ENCODE measurements around the gene CYSTM1. TPM values are rescaled to one million over a fixed set of nuclear protein-coding genes. Genes with fewer than 3 reads are reported as not detected.

Gene CYSTM1
- total RNA-seq, 1 experiment from 2014 or later = 43.3 TPM

GRCh38 chr5:140245926-140246325 is 70.9 kb downstream of the CYSTM1 start:
- POLR2A ChIA-PET (ENCODE audit: unreplicated experiment) = interaction anchor here (1.0 kb wide), 1 partner anchor 100 kb away, joined by 3 read pairs; the partner anchor contains the start of gene HBEGF
- no peak for ATAC-seq
- CTCF ChIA-PET = interaction anchor here (0.6 to 5.2 kb wide), 3 partner anchors 49 to 113 kb away, joined by 3 to 95 read pairs (median 3); partner anchors contain the start of gene HBEGF
- H4K20me1 ChIP-seq (ENCODE audit: low read length) = no peaks in the 10 kb centered on the region; the same call in 1 of the 2 replicates
- H3K9me3 ChIP-seq (ENCODE audit: low read length) = no peaks in the 10 kb centered on the region
- no peak for TF ChIP-seq CTCF (conservative IDR thresholded peaks at IDR 0.05; ENCODE audit: low read depth, low read length)
- no peak for TF ChIP-seq EZH2phosphoT487 (IDR thresholded peaks at IDR 0.05; ENCODE audit: borderline replicate concordance, low read length)
- no peak for TF ChIP-seq EZH2 (IDR thresholded peaks at IDR 0.05; ENCODE audit: low read length, unreplicated experiment)
- peaks cover 35% of the 10 kb centered on the region for H3K79me2 ChIP-seq (ENCODE audit: low read length)
- H3K4me2 ChIP-seq (ENCODE audit: low read length) = peak overlapping the region; percentile 61
- no peak for DNase-seq
- BruUV-seq (replicated peaks) = no TSS peak
- no peak overlapping the region for H2AFZ ChIP-seq (ENCODE audit: low read length)
- peak overlapping the region; percentile 90 for H3K27ac ChIP-seq (ENCODE audit: low read length)
- H3K9ac ChIP-seq (ENCODE audit: low read length) = peak overlapping the region; percentile 69
- H3K36me3 ChIP-seq (ENCODE audit: low read depth, low read length) = peaks cover 8% of the 10 kb centered on the region; the same call in 1 of the 2 replicates
- no peaks in the 10 kb centered on the region for H3K9me2 ChIP-seq (replicated peaks; ENCODE audit: low read length)
- intact Hi-C loops (cut with micrococcal nuclease) = loop anchor here (2.0 kb wide), 1 partner anchor 47 kb away; no protein-coding TSS in a partner anchor
- peaks cover 55% of the 10 kb centered on the region for H3K4me1 ChIP-seq (ENCODE audit: insufficient read depth, low read length)
- H3K4me3 ChIP-seq (ENCODE audit: low read length) = no peak overlapping the region
- no peaks in the 10 kb centered on the region for H3K27me3 ChIP-seq (ENCODE audit: low read length)
- peaks cover 10% of the 10 kb centered on the region for H3F3A ChIP-seq (ENCODE audit: low read length, unreplicated experiment)

GRCh38 chr5:140246378-140247122 is 71.6 kb downstream of the CYSTM1 start:
- POLR2A ChIA-PET (ENCODE audit: unreplicated experiment) = interaction anchor here (1.0 kb wide), 1 partner anchor 100 kb away, joined by 3 read pairs; the partner anchor contains the start of gene HBEGF
- peak overlapping the region; percentile 90 for H3K27ac ChIP-seq (ENCODE audit: low read length)
- H3F3A ChIP-seq (ENCODE audit: low read length, unreplicated experiment) = peaks cover 10% of the 10 kb centered on the region
- H3K79me2 ChIP-seq (ENCODE audit: low read length) = peaks cover 36% of the 10 kb centered on the region
- peak overlapping the region; percentile 61 for H3K4me2 ChIP-seq (ENCODE audit: low read length)
- TF ChIP-seq EZH2 (IDR thresholded peaks at IDR 0.05; ENCODE audit: low read length, unreplicated experiment) = no peak
- no peak for TF ChIP-seq EZH2phosphoT487 (IDR thresholded peaks at IDR 0.05; ENCODE audit: borderline replicate concordance, low read length)
- TF ChIP-seq CTCF (conservative IDR thresholded peaks at IDR 0.05; ENCODE audit: low read depth, low read length) = no peak
- CTCF ChIA-PET = interaction anchor here (0.6 to 5.2 kb wide), 4 partner anchors 15 to 113 kb away, joined by 3 to 95 read pairs (median 3); partner anchors contain the start of gene HBEGF
- DNase-seq = peak; percentile 78
- intact Hi-C loops (cut with micrococcal nuclease) = no loop called here
- H2AFZ ChIP-seq (ENCODE audit: low read length) = no peak overlapping the region
- no peaks in the 10 kb centered on the region; the same call in 1 of the 2 replicates for H4K20me1 ChIP-seq (ENCODE audit: low read length)
- no peak overlapping the region; the same call in 1 of the 2 replicates for H3K4me3 ChIP-seq (ENCODE audit: low read length)
- peaks cover 8% of the 10 kb centered on the region; the same call in 1 of the 2 replicates for H3K36me3 ChIP-seq (ENCODE audit: low read depth, low read length)
- H3K9me2 ChIP-seq (replicated peaks; ENCODE audit: low read length) = no peaks in the 10 kb centered on the region
- no TSS peak for BruUV-seq (replicated peaks)
- no peaks in the 10 kb centered on the region for H3K27me3 ChIP-seq (ENCODE audit: low read length)
- ATAC-seq = peak; percentile 70
- H3K9ac ChIP-seq (ENCODE audit: low read length) = peak overlapping the region; percentile 69
- H3K9me3 ChIP-seq (ENCODE audit: low read length) = no peaks in the 10 kb centered on the region
- peaks cover 54% of the 10 kb centered on the region for H3K4me1 ChIP-seq (ENCODE audit: insufficient read depth, low read length)
